Neural progenitor cell (in vitro differentiated cells): ENCODE results near the gene ITPRID1. TPM values are rescaled to one million over a fixed set of nuclear protein-coding genes. Genes with fewer than 3 reads are reported as not detected.

Experiments used
- DNase-seq: peaks from one replicate; pipeline ENCODE4 v3.0.0-alpha.2; 2016; ENCODE audit warnings: low spot score
- H2AFZ ChIP-seq: fragments of 200-600 bp; sonication (generic); replicated peaks from 2 replicates; pipeline ENCODE4 v1.6.1; 2016; ENCODE audit warnings: antibody characterized with exemption
- H3F3A ChIP-seq: fragments of 200-600 bp; sonication (generic); 2 replicates; pipeline ENCODE4 v1.6.1; 2016; ENCODE audit warnings: antibody characterized with exemption, low read depth
- H3K27ac ChIP-seq: fragments of 200-600 bp; sonication (generic); 2 replicates; pipeline ENCODE4 v1.5.1; 2016; ENCODE audit warnings: mild to moderate bottlenecking
- H3K27me3 ChIP-seq: fragments of 200-600 bp; sonication (generic); 2 replicates; pipeline ENCODE4 v1.6.1; 2016; ENCODE audit warnings: mild to moderate bottlenecking, moderate library complexity
- H3K36me3 ChIP-seq: fragments of 200-600 bp; sonication (generic); 2 replicates; pipeline ENCODE4 v1.5.1; 2016
- H3K4me1 ChIP-seq: fragments of 200-600 bp; sonication (generic); 2 replicates; pipeline ENCODE4 v1.6.1; 2016; ENCODE audit warnings: mixed run types
- H3K4me2 ChIP-seq: fragments of 200-600 bp; sonication (generic); 2 replicates; pipeline ENCODE4 v1.6.1; 2016
- H3K4me3 ChIP-seq: fragments of 200-600 bp; sonication (generic); 2 replicates; pipeline ENCODE4 v1.5.1; 2016
- H3K79me2 ChIP-seq: fragments of 200-600 bp; sonication (generic); 2 replicates; pipeline ENCODE4 v1.6.1; 2016; ENCODE audit warnings: low read depth
- H3K9ac ChIP-seq: fragments of 200-600 bp; sonication (generic); 2 replicates; pipeline ENCODE4 v1.6.1; 2016
- H3K9me3 ChIP-seq: fragments of 200-600 bp; sonication (generic); 2 replicates; pipeline ENCODE4 v1.5.1; 2016; ENCODE audit warnings: low read depth
- H4K20me1 ChIP-seq: fragments of 200-600 bp; sonication (generic); 2 replicates; pipeline ENCODE4 v1.6.1; 2016; ENCODE audit warnings: low read depth
- H3K27ac Mint-ChIP-seq: 3 replicates; pipeline ENCODE4 v1.8.0; 2021; ENCODE audit warnings: mixed read lengths
- H3K27me3 Mint-ChIP-seq: 2 replicates; pipeline ENCODE4 v1.8.0; 2022; ENCODE audit warnings: low read depth, mild to moderate bottlenecking, inconsistent platforms, moderate library complexity, mixed read lengths; ENCODE audit not compliant: insufficient read depth
- H3K36me3 Mint-ChIP-seq: 3 replicates; pipeline ENCODE4 v1.8.0; 2021; ENCODE audit warnings: mixed read lengths
- H3K4me1 Mint-ChIP-seq: 3 replicates; pipeline ENCODE4 v1.8.0; 2021; ENCODE audit warnings: mixed read lengths
- H3K4me3 Mint-ChIP-seq: 3 replicates; pipeline ENCODE4 v1.8.0; 2021; ENCODE audit warnings: mild to moderate bottlenecking, moderate library complexity, mixed read lengths
- H3K9me3 Mint-ChIP-seq: 3 replicates; pipeline ENCODE4 v1.8.0; 2020; ENCODE audit warnings: mixed read lengths
- EZH2 ChIP-seq: fragments of 200-600 bp; sonication (generic); IDR thresholded peaks from 2 replicates; pipeline ENCODE4 v1.6.1; 2017; ENCODE audit warnings: antibody characterized with exemption, mild to moderate bottlenecking, moderate library complexity
- EZH2phosphoT487 ChIP-seq: fragments of 200-600 bp; sonication (generic); IDR thresholded peaks from 2 replicates; pipeline ENCODE4 v1.6.1; 2017; ENCODE audit warnings: antibody characterized with exemption
- total RNA-seq: library from RNA; depleted of rRNA; stranded (reverse); fragments of >200 nt; gene quantifications from 2 replicates; pipeline ENCODE4 v1.2.3, GENCODE V29; 2015; ENCODE audit warnings: low replicate concordance
- TF ChIP-seq, protein P1 (sequence below): fragments of 200-600 bp; sonication (generic); IDR thresholded peaks from 2 replicates; pipeline ENCODE4 v1.5.1; 2017; ENCODE audit warnings: antibody characterized with exemption, mild to moderate bottlenecking

Gene ITPRID1
- total RNA-seq, 1 donor from 2014 or later = not detected

DNA sequence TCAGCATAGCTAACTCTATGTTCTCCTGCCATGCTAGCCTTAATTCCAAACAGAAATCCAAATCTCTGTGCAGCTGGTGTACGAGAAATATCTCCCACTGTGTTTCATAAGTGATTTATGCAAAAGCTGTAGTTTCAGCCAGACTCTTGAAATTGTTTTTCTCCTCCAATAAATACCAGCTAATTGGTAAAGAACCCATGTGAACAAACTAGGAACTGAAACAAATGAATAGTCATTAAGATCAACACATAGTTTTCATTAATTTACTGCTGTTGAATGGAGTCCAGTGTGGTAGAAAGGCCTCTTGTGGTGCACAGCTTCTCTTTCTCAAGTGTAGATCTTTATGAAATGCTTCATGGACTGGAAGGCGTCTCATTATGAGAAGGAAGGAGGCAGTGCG, 191.5 kb downstream of the ITPRID1 start:
- Histone ChIP-seq H3F3A (peaks cover 15% of the 10 kb centered on the region), H3K4me2 (no peak overlapping the region), H3K36me3 (no peaks in the 10 kb centered on the region), H3K27me3 (peaks cover 65% of the 10 kb centered on the region), H4K20me1 (peaks cover 4% of the 10 kb centered on the region), H3K27ac (no peak overlapping the region), H3K9me3 (no peaks in the 10 kb centered on the region), H3K4me1 (peaks cover 7% of the 10 kb centered on the region), H3K79me2 (no peaks in the 10 kb centered on the region), H3K9ac (no peak overlapping the region), H3K4me3 (no peak overlapping the region), H2AFZ (no peak overlapping the region)
- TF ChIP-seq EZH2phosphoT487 (no peak), EZH2 (no peak)
- TF ChIP-seq, protein P1, sequence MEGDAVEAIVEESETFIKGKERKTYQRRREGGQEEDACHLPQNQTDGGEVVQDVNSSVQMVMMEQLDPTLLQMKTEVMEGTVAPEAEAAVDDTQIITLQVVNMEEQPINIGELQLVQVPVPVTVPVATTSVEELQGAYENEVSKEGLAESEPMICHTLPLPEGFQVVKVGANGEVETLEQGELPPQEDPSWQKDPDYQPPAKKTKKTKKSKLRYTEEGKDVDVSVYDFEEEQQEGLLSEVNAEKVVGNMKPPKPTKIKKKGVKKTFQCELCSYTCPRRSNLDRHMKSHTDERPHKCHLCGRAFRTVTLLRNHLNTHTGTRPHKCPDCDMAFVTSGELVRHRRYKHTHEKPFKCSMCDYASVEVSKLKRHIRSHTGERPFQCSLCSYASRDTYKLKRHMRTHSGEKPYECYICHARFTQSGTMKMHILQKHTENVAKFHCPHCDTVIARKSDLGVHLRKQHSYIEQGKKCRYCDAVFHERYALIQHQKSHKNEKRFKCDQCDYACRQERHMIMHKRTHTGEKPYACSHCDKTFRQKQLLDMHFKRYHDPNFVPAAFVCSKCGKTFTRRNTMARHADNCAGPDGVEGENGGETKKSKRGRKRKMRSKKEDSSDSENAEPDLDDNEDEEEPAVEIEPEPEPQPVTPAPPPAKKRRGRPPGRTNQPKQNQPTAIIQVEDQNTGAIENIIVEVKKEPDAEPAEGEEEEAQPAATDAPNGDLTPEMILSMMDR = no peak
- DNase-seq = no peak
- no peak overlapping the region for H3K27ac Mint-ChIP-seq
- peaks cover 2% of the 10 kb centered on the region for H3K36me3 Mint-ChIP-seq
- H3K4me1 Mint-ChIP-seq = peaks cover 28% of the 10 kb centered on the region
- peaks cover 5% of the 10 kb centered on the region for H3K9me3 Mint-ChIP-seq
- H3K4me3 Mint-ChIP-seq = no peak overlapping the region
- peaks cover 5% of the 10 kb centered on the region for H3K27me3 Mint-ChIP-seq

DNA sequence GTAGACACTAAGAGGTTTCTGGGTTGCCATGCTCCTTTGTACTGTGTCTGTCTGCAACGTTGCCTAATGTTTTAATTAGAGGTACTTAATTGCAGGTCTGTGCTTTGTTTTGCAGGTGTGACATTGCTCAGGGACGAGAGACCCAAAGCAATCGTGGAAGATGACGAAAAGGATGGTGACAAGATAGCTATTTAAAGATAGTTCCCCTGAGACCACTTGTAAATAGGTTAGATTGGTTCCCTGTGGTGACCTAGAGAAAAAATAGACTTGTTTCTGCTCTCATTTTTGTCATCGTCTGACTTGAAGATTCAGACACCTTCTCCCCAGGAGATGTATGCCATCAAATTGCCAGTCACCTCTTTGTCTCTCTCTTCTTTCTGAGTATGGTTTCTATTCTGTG, 193.2 kb downstream of the ITPRID1 start:
- no peaks in the 10 kb centered on the region for H3K36me3 ChIP-seq
- H3K27ac ChIP-seq = no peak overlapping the region
- no peak for DNase-seq
- no peak overlapping the region for H2AFZ ChIP-seq
- Mint-ChIP-seq H3K36me3 (peaks cover 2% of the 10 kb centered on the region), H3K4me3 (no peak overlapping the region), H3K27me3 (peaks cover 14% of the 10 kb centered on the region), H3K27ac (no peak overlapping the region), H3K9me3 (peaks cover 9% of the 10 kb centered on the region), H3K4me1 (peaks cover 44% of the 10 kb centered on the region)
- no peaks in the 10 kb centered on the region for H3K79me2 ChIP-seq
- H3K4me2 ChIP-seq = no peak overlapping the region
- H4K20me1 ChIP-seq = peaks cover 10% of the 10 kb centered on the region
- H3K9me3 ChIP-seq = no peaks in the 10 kb centered on the region
- H3K4me1 ChIP-seq = peaks cover 13% of the 10 kb centered on the region
- peaks cover 22% of the 10 kb centered on the region for H3F3A ChIP-seq
- H3K9ac ChIP-seq = no peak overlapping the region
- no peak overlapping the region for H3K4me3 ChIP-seq
- TF ChIP-seq EZH2phosphoT487 = no peak
- TF ChIP-seq EZH2 = no peak
- peaks cover 82% of the 10 kb centered on the region for H3K27me3 ChIP-seq

Other genes with a start within 250 kb of the ITPRID1 start
- not detected in 2 replicates for gene NEUROD6, start 173.4 kb upstream of the ITPRID1 start, total RNA-seq
- 0.09 TPM in 1 of 2 replicates, not detected in the other for gene PPP1R17, start 173.1 kb downstream of the ITPRID1 start, total RNA-seq